Tibial nerve (tissue), 4 donors: ENCODE data around the gene MYLIP. TPM values are rescaled to one million over a fixed set of nuclear protein-coding genes. Genes with fewer than 3 reads are reported as not detected.

ENCODE experiments used
- DNase-seq, 2 donors: peaks; one replicate each; pipeline ENCODE4 v3.0.0-alpha.2; 2019; ENCODE audit warnings: low spot score in 2 of 2
- H3K27ac ChIP-seq, 4 donors: fragments of 200-600 bp; sonication (generic) in 3 of 4; one replicate each; pipeline ENCODE4 v1.5.1; 2017 to 2019; ENCODE audit warnings: mild to moderate bottlenecking in 1 of 4
- H3K27me3 ChIP-seq, 2 donors: fragments of 200-600 bp; sonication (generic) in 1 of 2; one replicate each; pipeline versions ENCODE4 v1.5.1 to v1.6.0; 2017 to 2019
- H3K36me3 ChIP-seq, 3 donors: fragments of 200-600 bp; sonication (generic); one replicate each; pipeline ENCODE4 v1.5.1; 2018 to 2019
- H3K4me1 ChIP-seq, 4 donors: fragments of 200-600 bp; sonication (generic) in 3 of 4; one replicate each; pipeline ENCODE4 v1.5.1; 2017 to 2019
- H3K4me3 ChIP-seq, 4 donors: fragments of 200-600 bp; sonication (generic) in 3 of 4; one replicate each; pipeline ENCODE4 v1.5.1; 2017 to 2019; ENCODE audit warnings: mild to moderate bottlenecking in 1 of 4, moderate library complexity in 1 of 4
- H3K9me3 ChIP-seq, 4 donors: fragments of 200-600 bp; sonication (generic) in 3 of 4; one replicate each; pipeline ENCODE4 v1.5.1; 2017 to 2019
- EP300 ChIP-seq, 2 donors: sonication (generic); formaldehyde crosslinking; IDR thresholded peaks; one replicate each; pipeline ENCODE4 v1.6.1; 2017; ENCODE audit warnings: antibody characterized with exemption in 2 of 2, mild to moderate bottlenecking in 1 of 2
- POLR2A ChIP-seq, 2 donors: fragments of 450-650 bp; IDR thresholded peaks; one replicate each; pipeline ENCODE4 v1.6.1; 2017; ENCODE audit warnings: antibody characterized with exemption in 2 of 2, mild to moderate bottlenecking in 2 of 2, moderate library complexity in 2 of 2
- WGBS, 2 donors: methylation state at CpG; one replicate each; pipeline ENCODE4 v1.1.5; 2018; 5-methylcytosine and 5-hydroxymethylcytosine counted together
- total RNA-seq, 4 donors: library from RNA; depleted of rRNA; stranded (reverse); fragments of >200 nt; gene quantifications; one replicate each; pipeline ENCODE4 v1.1.0, GENCODE V29; 2016
- TF ChIP-seq, protein P1 (sequence below), 5 experiments: fragments of 200-600 bp in 3 of 5; fragments of 450-650 bp in 2 of 5; sonication (generic) in 3 of 5; IDR thresholded peaks; one replicate each; pipeline ENCODE4 v1.5.1; 2016 to 2019; ENCODE audit warnings: antibody characterized with exemption in 5 of 5, mild to moderate bottlenecking in 3 of 5, moderate library complexity in 2 of 5

Gene MYLIP
- total RNA-seq, 4 donors from 2014 or later = 23.4 to 43.3 (median 29.7) TPM

DNA sequence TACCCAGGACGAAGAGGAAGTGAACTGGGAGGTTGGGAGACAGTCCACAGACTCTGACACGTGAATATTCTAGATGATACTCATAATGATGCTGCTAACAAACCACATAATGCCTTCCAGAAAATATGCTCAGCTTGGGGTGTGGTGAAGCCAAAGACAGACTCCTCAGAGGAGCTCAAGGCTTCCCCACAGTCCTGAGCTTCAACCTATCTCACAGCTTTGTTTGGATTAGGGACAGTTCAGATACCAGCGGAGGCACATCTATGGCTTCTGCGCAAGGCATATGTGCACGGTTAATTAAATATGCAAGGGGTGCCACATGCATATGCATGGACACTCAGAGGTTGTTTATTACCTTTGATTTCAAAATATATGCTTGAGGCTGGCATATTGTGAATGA, 30.7 kb upstream of the MYLIP start:
- no peak for TF ChIP-seq EP300 (IDR thresholded peaks at IDR 0.05)
- TF ChIP-seq POLR2A (IDR thresholded peaks at IDR 0.05) = no peak
- TF ChIP-seq, protein P1, sequence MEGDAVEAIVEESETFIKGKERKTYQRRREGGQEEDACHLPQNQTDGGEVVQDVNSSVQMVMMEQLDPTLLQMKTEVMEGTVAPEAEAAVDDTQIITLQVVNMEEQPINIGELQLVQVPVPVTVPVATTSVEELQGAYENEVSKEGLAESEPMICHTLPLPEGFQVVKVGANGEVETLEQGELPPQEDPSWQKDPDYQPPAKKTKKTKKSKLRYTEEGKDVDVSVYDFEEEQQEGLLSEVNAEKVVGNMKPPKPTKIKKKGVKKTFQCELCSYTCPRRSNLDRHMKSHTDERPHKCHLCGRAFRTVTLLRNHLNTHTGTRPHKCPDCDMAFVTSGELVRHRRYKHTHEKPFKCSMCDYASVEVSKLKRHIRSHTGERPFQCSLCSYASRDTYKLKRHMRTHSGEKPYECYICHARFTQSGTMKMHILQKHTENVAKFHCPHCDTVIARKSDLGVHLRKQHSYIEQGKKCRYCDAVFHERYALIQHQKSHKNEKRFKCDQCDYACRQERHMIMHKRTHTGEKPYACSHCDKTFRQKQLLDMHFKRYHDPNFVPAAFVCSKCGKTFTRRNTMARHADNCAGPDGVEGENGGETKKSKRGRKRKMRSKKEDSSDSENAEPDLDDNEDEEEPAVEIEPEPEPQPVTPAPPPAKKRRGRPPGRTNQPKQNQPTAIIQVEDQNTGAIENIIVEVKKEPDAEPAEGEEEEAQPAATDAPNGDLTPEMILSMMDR (IDR thresholded peaks at IDR 0.05) = no peak
- no peaks in the 10 kb centered on the region for H3K4me1 ChIP-seq
- H3K4me3 ChIP-seq = no peak overlapping the region
- WGBS, 2 donors = 95 to 96% methylated on average over 5 of the region's 5 CpGs
- DNase-seq = no peak
- peaks cover 0 to 2% (median 0%) of the 10 kb centered on the region in 4 donors for H3K9me3 ChIP-seq
- H3K27me3 ChIP-seq = no peaks in the 10 kb centered on the region
- no peaks in the 10 kb centered on the region for H3K36me3 ChIP-seq
- no peak overlapping the region for H3K27ac ChIP-seq

DNA sequence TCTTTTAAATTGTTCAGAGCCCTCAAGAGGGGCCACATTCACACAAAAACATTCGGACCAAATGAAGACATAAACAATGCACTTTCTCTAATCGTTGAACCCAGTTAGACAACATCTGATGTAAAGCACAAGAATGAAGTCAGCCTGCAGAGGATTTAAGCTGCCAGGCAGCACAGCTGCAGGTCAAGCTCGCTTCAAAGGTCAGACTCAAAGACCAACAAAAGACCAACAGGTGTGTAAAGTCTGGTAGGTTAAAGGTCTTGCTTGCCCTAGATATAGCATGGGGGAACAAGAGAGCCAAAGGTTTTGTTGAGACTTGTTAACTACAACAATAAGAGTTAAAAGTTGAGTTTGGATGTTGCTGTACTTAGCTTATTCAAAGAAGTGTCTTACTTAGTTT, 26.7 kb upstream of the MYLIP start:
- Histone ChIP-seq H3K27me3 (no peaks in the 10 kb centered on the region), H3K27ac (no peak overlapping the region), H3K9me3 (peaks cover 0 to 2% (median 0%) of the 10 kb centered on the region in 4 donors), H3K4me3 (no peak overlapping the region), H3K36me3 (no peaks in the 10 kb centered on the region), H3K4me1 (peaks cover 0 to 5% (median 0%) of the 10 kb centered on the region in 4 donors)
- TF ChIP-seq POLR2A (IDR thresholded peaks at IDR 0.05) (no peak), EP300 (IDR thresholded peaks at IDR 0.05) (no peak)
- TF ChIP-seq, protein P1 (IDR thresholded peaks at IDR 0.05) = no peak
- WGBS, 2 donors = 50 to 58% methylated on average over 3 of the region's 3 CpGs
- no peak for DNase-seq

DNA sequence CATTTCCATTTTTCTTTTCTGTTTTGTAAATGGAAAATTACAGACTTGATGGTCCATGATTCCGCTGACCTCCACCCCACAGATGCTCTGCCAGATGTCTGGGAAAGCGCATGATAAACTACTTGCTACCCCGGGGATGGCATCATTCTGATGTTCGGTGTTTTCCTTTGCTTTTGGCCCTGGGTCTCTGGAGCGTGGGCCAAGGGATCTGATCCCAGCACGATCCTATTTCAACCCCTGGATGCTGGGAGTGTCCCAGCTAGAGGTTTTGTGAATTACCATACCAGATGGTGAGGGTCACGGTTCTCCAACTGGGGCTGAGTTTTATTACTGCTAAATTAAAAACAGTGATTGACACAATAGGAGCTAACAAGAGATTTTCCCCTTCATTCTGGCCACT, 25.2 kb upstream of the MYLIP start:
- Histone ChIP-seq H3K4me1 (peaks cover 0 to 11% (median 0%) of the 10 kb centered on the region in 4 donors), H3K4me3 (no peak overlapping the region), H3K27me3 (no peaks in the 10 kb centered on the region), H3K27ac (no peak overlapping the region), H3K9me3 (peaks cover 0 to 2% (median 0%) of the 10 kb centered on the region in 4 donors), H3K36me3 (no peaks in the 10 kb centered on the region)
- WGBS, 2 donors = 63 to 74% methylated on average over 7 of the region's 7 CpGs
- TF ChIP-seq, protein P1 (IDR thresholded peaks at IDR 0.05) = no peak
- TF ChIP-seq EP300 (IDR thresholded peaks at IDR 0.05) = no peak
- TF ChIP-seq POLR2A (IDR thresholded peaks at IDR 0.05) = no peak
- no peak for DNase-seq

DNA sequence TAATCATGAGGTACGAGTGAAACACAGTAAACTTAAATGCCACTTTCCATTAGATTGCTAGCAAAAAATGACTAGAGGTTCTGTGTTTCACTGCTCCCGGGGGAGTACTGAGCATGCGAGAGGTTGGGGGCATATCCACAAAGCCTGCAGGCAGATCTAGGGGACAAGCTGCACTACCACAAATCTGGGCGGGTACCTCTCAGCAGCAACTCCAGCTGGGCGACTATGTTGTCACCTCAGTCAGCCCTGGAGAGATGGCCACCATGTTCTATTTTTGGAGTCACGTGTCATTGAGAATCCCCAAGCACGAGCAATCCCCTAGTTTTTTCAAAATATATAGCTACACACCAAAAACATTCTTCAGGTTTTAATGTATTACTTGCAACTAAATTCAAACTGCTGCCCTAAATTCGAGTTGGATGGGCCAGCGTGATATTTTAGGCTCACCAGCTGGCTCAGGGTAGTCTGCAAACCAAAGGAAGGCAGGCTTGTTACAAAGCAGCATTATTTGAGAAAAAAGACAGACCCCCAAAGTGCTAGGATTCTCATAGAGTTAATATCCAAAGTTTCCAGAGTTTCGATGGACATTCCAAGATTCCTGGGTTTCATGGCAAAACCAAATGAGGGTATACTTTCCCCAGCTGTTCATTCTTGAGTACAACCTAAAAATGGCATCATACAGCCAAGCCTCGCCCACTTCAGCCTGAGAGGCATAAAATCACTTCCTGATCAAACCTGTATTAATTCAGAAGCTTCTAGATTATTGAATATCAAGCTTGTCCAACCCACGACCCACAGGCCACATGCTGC, 24.1 kb upstream of the MYLIP start:
- Histone ChIP-seq H3K4me3 (no peak overlapping the region), H3K36me3 (no peaks in the 10 kb centered on the region), H3K4me1 (peaks cover 0 to 22% (median 0%) of the 10 kb centered on the region in 4 donors), H3K27me3 (no peaks in the 10 kb centered on the region), H3K27ac (no peak overlapping the region), H3K9me3 (peaks cover 0 to under 1% (median 0%) of the 10 kb centered on the region in 4 donors)
- DNase-seq = no peak
- 82 to 87% methylated on average over 12 of the region's 12 CpGs for WGBS, 2 donors
- TF ChIP-seq, protein P1 (IDR thresholded peaks at IDR 0.05) = no peak
- no peak for TF ChIP-seq EP300 (IDR thresholded peaks at IDR 0.05)
- TF ChIP-seq POLR2A (IDR thresholded peaks at IDR 0.05) = no peak

DNA sequence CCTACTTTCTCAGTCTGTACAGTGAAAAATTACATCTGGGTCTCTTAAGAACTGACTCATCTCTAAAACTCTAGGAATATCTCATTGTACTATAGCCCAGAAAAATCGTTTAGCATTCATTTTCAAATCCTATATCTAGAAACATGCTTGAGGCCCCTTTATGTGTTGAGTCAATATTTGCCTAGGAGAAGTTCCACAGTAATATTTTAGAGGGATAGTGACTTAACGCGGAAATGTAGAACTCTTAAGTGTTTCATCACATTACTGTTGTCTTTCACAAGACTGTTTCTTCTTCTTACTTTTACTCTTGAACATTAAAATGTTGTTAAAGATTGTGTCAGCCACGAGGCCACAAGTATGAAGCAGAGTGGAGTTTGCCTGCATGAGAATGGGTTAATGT, 23.0 kb upstream of the MYLIP start:
- H3K36me3 ChIP-seq = no peaks in the 10 kb centered on the region
- no peak overlapping the region for H3K4me3 ChIP-seq
- no peaks in the 10 kb centered on the region for H3K9me3 ChIP-seq
- WGBS, 2 donors = 79 to 80% methylated on average over 4 of the region's 4 CpGs
- TF ChIP-seq, protein P1 (IDR thresholded peaks at IDR 0.05) = no peak
- TF ChIP-seq EP300 (IDR thresholded peaks at IDR 0.05) = no peak
- TF ChIP-seq POLR2A (IDR thresholded peaks at IDR 0.05) = no peak
- H3K4me1 ChIP-seq = peaks cover 0 to 25% (median 0%) of the 10 kb centered on the region in 4 donors
- no peak for DNase-seq
- H3K27ac ChIP-seq = no peak overlapping the region
- H3K27me3 ChIP-seq = no peaks in the 10 kb centered on the region
